ENCODE data around the gene UCK1. TPM values are rescaled to one million over a fixed set of nuclear protein-coding genes. Genes with fewer than 3 reads are reported as not detected.
"Not testable (repeated sequence)": the region's sequence is repeated elsewhere in the genome, so short reads cannot be mapped to it uniquely, and the experiment has no call there.

Gene UCK1
- total RNA-seq, 3 donors from 2014 or later, result 25.2 to 43.4 (median 27.4) TPM

GRCh38 chr9:131516100-131516499 lies 15.0 kb downstream of the UCK1 start:
- no peak for ATAC-seq

GRCh38 chr9:131515559-131516031 lies 15.5 kb downstream of the UCK1 start:
- ATAC-seq; DNase-seq; H3K4me3 ChIP-seq; intact Hi-C loops (cut with DNase I, micrococcal nuclease); H3K9me3 ChIP-seq; H3K4me1 ChIP-seq (ENCODE audit: low read depth): not testable (repeated sequence)
- H3K36me3 ChIP-seq (ENCODE audit: low read depth), result peaks cover 10% of the 10 kb centered on the region

More at GRCh38 chr9:131516100-131516499, 15.0 kb downstream of the UCK1 start:
- Histone ChIP-seq H3K4me1 (ENCODE audit: low read depth) (no peaks in the 10 kb centered on the region), H3K36me3 (ENCODE audit: low read depth) (peaks cover 10% of the 10 kb centered on the region), H3K9me3 (no peaks in the 10 kb centered on the region), H3K4me3 (no peak overlapping the region)
- no peak for DNase-seq
- intact Hi-C loops (cut with DNase I, micrococcal nuclease), result no loop called here
- TF ChIP-seq CTCF (IDR thresholded peaks at IDR 0.05), result no peak

DNA sequence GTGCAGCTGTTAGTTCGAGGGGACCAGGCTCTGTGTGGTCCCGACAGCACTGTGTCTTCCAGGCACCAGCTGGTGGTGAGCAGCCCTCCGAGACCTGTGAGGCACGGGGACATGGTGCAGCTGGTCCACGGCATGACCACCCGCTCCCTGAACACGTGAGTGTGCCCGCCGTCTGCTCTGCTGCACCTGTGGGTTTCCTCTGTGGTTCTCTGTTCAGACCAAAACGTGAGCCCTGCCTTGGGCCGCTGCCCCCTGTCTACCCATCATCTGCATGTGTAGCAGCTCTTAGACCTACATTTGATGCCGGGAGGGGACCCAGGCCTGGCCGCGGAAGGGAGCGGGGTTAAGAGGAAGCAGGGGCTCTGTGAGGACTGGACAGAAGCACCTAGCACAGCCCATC lies 17.9 kb downstream of the UCK1 start:
- intact Hi-C loops (cut with DNase I, micrococcal nuclease), result no loop called here
- Histone ChIP-seq H3K9me3 (no peaks in the 10 kb centered on the region), H3K4me3 (no peak overlapping the region), H3K4me1 (ENCODE audit: low read depth) (no peaks in the 10 kb centered on the region), H3K36me3 (ENCODE audit: low read depth) (no peaks in the 10 kb centered on the region)
- no peak for TF ChIP-seq CTCF (IDR thresholded peaks at IDR 0.05)
- no peak for DNase-seq
- ATAC-seq, result no peak

- Histone ChIP-seq H3K9me3 (no peaks in the 10 kb centered on the region), H3K36me3 (ENCODE audit: low read depth) (no peaks in the 10 kb centered on the region), H3K4me1 (ENCODE audit: low read depth) (no peaks in the 10 kb centered on the region), H3K4me3 (no peak overlapping the region)
- TF ChIP-seq CTCF (IDR thresholded peaks at IDR 0.05), result no peak
- intact Hi-C loops (cut with DNase I, micrococcal nuclease), result no loop called here
- ATAC-seq (no peak), DNase-seq (no peak)
Observed at GRCh38 chr9:131511880-131512279, 19.2 kb downstream of the UCK1 start.

GRCh38 chr9:131511416-131511815 lies 19.6 kb downstream of the UCK1 start:
- intact Hi-C loops (cut with DNase I, micrococcal nuclease), result no loop called here
- Histone ChIP-seq H3K9me3 (no peaks in the 10 kb centered on the region), H3K4me3 (no peak overlapping the region), H3K36me3 (ENCODE audit: low read depth) (no peaks in the 10 kb centered on the region), H3K4me1 (ENCODE audit: low read depth) (no peaks in the 10 kb centered on the region)
- ATAC-seq, result no peak
- TF ChIP-seq CTCF (IDR thresholded peaks at IDR 0.05), result no peak
- no peak for DNase-seq

- H3K4me3 ChIP-seq, result no peak overlapping the region
- intact Hi-C loops (cut with DNase I, micrococcal nuclease), result no loop called here
- no peaks in the 10 kb centered on the region for H3K9me3 ChIP-seq
- peaks cover 26% of the 10 kb centered on the region for H3K4me1 ChIP-seq (ENCODE audit: low read depth)
- no peak for TF ChIP-seq CTCF (IDR thresholded peaks at IDR 0.05)
- no peaks in the 10 kb centered on the region for H3K36me3 ChIP-seq (ENCODE audit: low read depth)
- no peak for ATAC-seq
- no peak for DNase-seq
Observed at GRCh38 chr9:131505012-131505411, 26.1 kb downstream of the UCK1 start.

Data from mucosa of descending colon (tissue), 3 donors.